PFSK-1 (cell line): Measurements from ENCODE around the gene P2RY1.

Source experiments
- FOXP2 ChIP-seq: optimal IDR thresholded peaks from 2 replicates; pipeline ENCODE3; 2011; ENCODE audit warnings: borderline replicate concordance, control low read depth, inconsistent platforms; ENCODE audit not compliant: insufficient read depth; ENCODE audit errors: extremely low read length, extremely low read depth
- POLR2AphosphoS5 ChIP-seq: IDR thresholded peaks from 2 replicates; pipeline ENCODE4 v1.6.1; 2012; ENCODE audit warnings: low read depth, mild to moderate bottlenecking, control low read depth, low read length, moderate library complexity
- REST ChIP-seq, 2 experiments: IDR thresholded peaks; 2 replicates each; pipeline versions ENCODE4 v1.6.1 to v1.8.0; 2011 to 2012; ENCODE audit warnings: low read depth in 2 of 2, low read length in 2 of 2, control low read depth in 1 of 2, inconsistent platforms in 1 of 2, mild to moderate bottlenecking in 1 of 2, moderate library complexity in 1 of 2; ENCODE audit not compliant: insufficient read depth in 1 of 2
- SIN3A ChIP-seq: IDR thresholded peaks from 2 replicates; pipeline ENCODE4 v1.6.1; 2012; ENCODE audit warnings: mild to moderate bottlenecking, low read length, moderate library complexity, borderline replicate concordance; ENCODE audit not compliant: insufficient read depth
- TAF1 ChIP-seq: IDR thresholded peaks from 2 replicates; pipeline ENCODE4 v1.6.1; 2012; ENCODE audit warnings: low read length, control low read depth, borderline replicate concordance; ENCODE audit not compliant: insufficient read depth

P2RY1 gene

DNA sequence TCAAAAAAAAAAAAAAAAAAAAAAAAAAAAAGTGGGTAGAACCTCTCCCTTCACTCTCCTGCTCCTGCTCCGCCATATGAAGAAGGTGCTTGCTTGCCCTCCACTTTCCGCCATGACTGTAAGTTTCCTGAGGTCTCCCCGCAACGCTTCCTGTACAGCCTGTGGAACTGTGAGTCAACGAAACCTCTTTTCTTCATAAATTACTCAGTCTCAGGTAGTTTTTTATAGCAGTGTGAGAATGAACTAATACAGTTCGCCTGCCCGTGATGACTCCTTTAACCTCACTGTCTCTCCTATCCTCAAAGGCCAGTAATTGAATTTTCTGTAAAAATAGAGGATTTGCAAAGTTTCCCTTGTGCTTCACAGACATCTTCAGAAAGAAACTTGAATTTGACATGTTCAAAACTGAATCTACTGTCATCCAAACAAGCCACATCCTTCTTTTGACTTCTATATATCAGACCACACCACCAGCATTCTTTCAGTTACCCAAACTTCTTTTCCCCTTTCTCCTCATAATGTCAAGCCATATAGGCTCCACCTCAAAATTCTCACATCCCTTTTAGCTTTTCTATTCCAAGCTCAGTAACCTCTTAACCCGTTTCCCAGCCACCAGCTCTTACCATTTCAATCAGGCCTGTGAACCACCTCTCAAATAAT is 44.3 kb downstream of the P2RY1 start:
- TF ChIP-seq POLR2AphosphoS5 (no peak), FOXP2 (no peak), TAF1 (no peak), REST (IDR thresholded peaks at IDR 0.05; ENCODE audit: insufficient read depth in 1 of 2, low read depth in 2 of 2, low read length in 2 of 2) (no peak), SIN3A (no peak)

GRCh38 chr3:152879790-152880174 is 44.9 kb downstream of the P2RY1 start:
- TF ChIP-seq TAF1 = no peak
- no peak for TF ChIP-seq REST (IDR thresholded peaks at IDR 0.05; ENCODE audit: insufficient read depth in 1 of 2, low read depth in 2 of 2, low read length in 2 of 2)
- no peak for TF ChIP-seq FOXP2
- TF ChIP-seq POLR2AphosphoS5 = no peak
- no peak for TF ChIP-seq SIN3A

- no peak for TF ChIP-seq POLR2AphosphoS5
- no peak for TF ChIP-seq REST (IDR thresholded peaks at IDR 0.05; ENCODE audit: insufficient read depth in 1 of 2, low read depth in 2 of 2, low read length in 2 of 2)
- TF ChIP-seq SIN3A = no peak
- no peak for TF ChIP-seq FOXP2
- TF ChIP-seq TAF1 = no peak
Observed at GRCh38 chr3:152885076-152885475, 50.1 kb downstream of the P2RY1 start.
